GM10266 (cell line): ENCODE measurements around the gene BTBD18.

Experiments
- DNase-seq: peaks from one replicate; pipeline ENCODE4 v3.0.0; 2012; ENCODE audit errors: extremely low spot score
- CTCF ChIP-seq: IDR thresholded peaks from 2 replicates; pipeline ENCODE4 v1.5.1; 2012; ENCODE audit warnings: mild to moderate bottlenecking, low read depth; ENCODE audit not compliant: control insufficient read depth, insufficient read depth; ENCODE audit errors: missing control alignments

BTBD18 gene

DNA sequence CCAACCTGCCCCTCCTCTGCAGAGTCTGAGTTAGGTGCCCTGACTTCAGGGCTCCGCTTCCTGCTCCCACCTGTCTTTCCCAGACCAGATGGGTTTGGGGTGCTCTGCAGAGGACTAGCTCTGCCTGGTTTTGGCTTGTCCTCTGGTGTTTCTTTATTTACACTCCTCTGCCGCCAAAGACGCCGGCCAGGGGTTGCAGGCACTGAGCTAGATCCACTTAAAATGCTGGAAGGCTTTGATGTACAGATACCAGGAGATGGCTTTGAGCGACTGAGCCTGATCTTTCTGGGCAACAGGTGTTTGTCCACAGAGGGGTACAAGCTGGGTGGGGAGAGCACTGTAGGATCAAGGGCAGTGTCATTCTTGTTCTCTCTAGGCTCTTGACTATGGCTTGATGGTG lies 6.4 kb downstream of the BTBD18 start:
- no peak for TF ChIP-seq CTCF
- no peak for DNase-seq

DNA sequence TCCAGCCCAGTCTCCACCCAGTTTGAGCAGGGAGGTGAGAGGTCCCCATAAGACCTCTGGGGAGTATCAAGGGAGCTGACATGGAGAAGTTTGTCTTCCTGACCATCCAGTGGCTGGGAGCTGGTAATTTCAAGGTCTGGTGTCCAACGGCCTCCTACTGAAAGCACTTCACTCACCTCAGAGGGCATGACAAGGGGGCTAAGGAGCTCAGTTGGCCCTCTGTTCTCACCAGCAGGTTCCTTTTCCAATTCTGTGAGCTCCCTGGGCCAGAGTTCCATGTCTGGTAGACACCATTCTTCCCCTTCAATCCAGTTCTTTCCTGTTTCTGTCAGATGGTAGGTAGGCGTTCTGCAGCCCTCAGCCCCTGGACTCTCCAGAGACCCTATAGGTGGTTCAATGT lies 7.3 kb downstream of the BTBD18 start:
- TF ChIP-seq CTCF: no peak
- no peak for DNase-seq

DNA sequence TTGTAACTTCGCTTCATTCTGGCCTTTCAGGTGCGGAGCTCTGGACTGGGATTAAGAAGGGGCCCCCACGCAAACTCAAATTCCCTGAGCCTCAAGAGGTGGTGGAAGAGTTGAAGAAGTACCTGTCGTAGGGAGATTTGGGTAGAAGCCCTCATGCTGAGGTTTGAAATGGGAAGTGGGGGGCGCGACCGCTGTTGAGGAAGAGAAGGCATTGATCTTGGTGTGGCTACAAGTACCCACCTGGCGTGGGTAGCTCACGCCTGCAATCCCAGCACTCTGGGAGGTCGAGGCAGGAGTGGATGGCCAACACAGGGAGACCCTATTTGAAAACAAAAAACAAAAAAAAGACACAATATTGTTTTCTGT lies 9.5 kb downstream of the BTBD18 start:
- no peak for TF ChIP-seq CTCF
- DNase-seq: no peak

DNA sequence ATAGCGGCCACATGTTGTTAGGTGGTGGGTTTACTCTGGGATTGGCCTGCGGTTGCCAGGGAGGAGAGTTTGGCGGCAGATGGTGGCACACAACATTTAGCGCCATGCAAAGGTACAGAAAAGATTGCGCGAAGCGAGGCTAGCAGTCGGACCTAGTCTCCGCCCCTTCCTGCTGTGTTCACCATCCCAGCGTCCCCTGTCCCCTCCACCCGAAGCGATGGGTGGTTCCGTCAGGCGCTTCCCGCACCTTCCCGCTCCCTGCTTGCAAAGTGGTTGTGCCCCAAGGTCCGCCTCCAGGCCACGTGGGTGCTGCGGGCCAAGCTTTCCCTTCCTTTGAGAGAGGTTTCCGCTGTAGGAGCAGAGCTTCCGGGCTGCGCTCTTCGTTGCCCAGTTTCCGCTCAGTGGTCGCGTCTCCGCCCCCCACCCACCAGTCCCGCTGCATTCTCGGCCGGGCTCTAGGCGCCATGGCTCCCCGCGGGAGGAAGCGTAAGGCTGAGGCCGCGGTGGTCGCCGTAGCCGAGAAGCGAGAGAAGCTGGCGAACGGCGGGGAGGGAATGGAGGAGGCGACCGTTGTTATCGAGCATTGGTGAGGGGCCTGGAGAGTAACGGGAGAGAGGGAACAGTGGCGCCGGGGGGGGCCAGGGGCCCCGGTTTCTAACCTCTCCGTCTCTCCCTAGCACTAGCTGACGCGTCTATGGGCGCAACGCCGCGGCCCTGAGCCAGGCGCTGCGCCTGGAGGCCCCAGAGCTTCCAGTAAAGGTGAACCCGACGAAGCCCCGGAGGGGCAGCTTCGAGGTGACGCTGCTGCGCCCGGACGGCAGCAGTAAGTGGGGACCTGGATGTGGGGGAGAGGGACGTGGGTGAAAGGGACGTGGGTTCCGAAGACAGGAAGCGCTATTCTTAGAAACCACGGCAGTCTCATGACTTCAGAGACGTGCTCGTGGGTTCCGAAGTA lies 10.2 kb downstream of the BTBD18 start, which contains the start of gene SELENOH:
Gene SELENOH, plus strand, starts transcription at position 360 of the 955 bp plus-strand sequence. Its CDS starts 105 bp downstream, at position 465.
- no peak for TF ChIP-seq CTCF
- peak; percentile 87 for DNase-seq

GRCh38 chr11:57735619-57736298 lies 15.9 kb downstream of the BTBD18 start:
- DNase-seq: no peak
- TF ChIP-seq CTCF: no peak

- no peak for TF ChIP-seq CTCF
- DNase-seq: no peak
Observed at GRCh38 chr11:57732661-57733060, 19.0 kb downstream of the BTBD18 start.

DNA sequence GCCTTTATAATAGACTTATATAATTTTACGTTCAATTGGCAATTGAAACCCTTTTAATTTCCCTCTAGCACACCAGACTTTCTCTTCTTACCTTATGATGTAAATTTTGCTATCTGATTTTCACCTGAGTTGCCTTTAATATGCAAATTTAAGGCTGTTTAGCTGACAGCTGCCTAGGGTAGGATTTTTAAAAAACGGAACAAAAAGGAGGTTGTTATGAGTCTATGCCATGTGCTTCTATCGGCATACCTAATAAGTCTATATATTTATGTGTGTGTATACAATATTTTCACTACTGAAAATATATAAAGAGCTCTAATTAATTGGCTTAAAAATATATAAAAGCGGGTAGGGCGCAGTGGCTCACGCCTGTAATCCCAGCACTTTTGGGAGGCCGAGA lies 22.1 kb downstream of the BTBD18 start:
- no peak for TF ChIP-seq CTCF
- DNase-seq: no peak
